GM19467 (cell line): Measurements from ENCODE around the gene COL7A1.
A peak's percentile ranks its signal among the peaks of the same experiment; 100 is the strongest.

Experiments
- ATAC-seq: cut with Tn5 transposase; IDR thresholded peaks from one replicate; pipeline ENCODE4 v1.9.1; 2021; ENCODE audit warnings: mild to moderate bottlenecking, moderate library complexity; ENCODE audit not compliant: unreplicated experiment

COL7A1 gene

DNA sequence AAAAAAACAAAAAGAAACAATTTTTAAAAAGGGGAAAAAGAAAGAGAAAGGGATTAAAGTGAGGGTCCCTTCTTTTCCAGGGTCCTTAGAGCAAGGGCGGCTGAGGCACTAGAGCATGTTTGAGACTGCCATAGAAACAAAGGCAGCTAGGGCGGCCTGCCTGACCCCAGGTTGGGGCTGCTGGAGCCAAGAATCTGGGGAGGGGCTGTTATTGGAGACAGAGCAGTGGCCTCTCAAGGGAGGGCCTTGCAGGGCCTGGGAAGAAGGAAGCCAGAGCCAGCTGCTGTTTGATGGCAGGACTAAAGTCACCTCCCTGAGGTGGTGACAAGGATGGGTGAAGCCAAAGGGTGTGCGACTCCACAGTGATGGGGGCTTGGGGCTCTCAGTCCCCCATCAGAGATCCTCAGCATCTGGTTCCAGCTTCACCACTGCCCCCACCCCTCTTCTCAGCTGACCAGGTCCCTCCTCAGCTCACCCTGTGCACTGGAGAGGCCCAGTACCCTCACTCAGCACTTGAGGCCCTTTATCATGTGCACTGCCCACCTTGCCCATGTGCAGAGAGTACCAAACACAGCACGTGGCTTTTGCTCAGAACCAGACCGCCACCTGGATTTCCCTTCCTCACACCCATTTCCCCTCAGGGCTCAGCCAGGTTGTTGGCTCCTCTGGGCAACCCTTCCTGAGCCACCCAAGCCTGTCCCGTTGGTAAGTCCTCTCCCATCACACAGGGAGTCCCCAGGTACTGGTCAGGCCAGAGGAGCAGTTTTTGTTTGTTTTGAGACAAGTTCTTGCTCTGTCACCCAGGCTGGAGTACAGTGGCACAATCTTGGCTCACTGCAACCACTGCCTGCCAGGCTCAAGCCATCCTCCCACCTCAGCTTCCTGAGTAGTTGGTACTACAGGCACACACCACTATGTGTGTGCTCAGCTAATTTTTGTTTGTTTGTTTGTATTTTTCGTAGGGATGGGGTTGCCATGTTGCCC lies 24.7 kb upstream of the COL7A1 start:
- ATAC-seq: no peak

DNA sequence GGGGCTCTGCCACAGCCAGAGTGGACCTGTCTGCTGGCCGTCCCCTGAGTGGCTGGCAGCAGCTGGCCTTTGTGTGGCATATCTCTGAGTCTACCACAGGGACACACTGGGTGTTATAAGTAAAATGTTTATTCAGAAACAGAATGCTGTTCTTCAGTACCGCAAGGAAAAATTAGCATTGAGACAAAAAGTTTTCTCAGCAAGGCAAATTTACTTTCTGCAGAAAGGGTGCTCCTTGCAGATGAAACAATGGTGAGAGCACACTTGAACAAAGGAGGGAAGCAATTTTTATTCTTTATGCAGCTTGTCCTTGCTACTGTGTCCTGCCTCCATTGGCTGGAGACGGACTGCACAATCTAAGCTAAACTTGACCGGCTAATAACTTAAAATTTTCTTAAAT lies 22.4 kb upstream of the COL7A1 start:
- ATAC-seq: no peak

DNA sequence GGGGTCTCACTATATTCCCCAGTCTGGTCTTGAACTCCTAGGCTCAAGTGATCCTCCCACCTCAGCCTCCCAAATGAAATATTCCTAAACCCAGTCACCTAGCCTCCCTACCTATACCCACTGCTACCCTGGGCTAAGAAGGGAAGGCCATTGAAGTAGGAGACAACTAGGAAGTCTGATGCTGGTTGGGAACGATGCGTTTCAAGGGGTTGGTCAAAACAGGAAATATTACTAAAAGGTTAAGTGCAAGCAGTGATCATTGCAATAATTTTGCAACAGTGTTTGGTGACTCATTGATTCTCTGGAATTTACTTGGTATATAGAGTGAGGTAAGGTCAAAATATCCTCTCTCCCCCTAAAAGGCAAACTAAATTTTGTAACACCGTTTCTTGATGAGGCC lies 18.9 kb upstream of the COL7A1 start:
- no peak for ATAC-seq

DNA sequence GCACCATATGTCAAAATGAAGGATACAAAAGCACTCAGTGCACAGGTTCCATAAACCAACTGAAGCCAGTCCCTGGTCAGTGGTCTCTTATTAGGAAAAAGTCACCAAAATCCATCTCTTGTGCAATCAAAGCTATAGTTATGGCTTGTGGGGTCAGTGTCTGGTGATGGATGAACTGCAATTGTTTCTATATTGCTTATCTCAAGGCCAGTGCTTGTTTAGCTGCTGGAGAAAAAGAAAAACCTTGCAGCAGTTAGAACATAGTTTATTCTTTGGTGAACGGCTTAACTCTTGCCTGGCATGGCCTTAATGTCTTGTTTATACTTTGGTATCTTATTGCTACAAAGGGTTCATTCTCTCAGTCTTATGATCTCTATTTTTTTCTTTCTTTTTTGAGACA lies 17.2 kb upstream of the COL7A1 start:
- no peak for ATAC-seq

DNA sequence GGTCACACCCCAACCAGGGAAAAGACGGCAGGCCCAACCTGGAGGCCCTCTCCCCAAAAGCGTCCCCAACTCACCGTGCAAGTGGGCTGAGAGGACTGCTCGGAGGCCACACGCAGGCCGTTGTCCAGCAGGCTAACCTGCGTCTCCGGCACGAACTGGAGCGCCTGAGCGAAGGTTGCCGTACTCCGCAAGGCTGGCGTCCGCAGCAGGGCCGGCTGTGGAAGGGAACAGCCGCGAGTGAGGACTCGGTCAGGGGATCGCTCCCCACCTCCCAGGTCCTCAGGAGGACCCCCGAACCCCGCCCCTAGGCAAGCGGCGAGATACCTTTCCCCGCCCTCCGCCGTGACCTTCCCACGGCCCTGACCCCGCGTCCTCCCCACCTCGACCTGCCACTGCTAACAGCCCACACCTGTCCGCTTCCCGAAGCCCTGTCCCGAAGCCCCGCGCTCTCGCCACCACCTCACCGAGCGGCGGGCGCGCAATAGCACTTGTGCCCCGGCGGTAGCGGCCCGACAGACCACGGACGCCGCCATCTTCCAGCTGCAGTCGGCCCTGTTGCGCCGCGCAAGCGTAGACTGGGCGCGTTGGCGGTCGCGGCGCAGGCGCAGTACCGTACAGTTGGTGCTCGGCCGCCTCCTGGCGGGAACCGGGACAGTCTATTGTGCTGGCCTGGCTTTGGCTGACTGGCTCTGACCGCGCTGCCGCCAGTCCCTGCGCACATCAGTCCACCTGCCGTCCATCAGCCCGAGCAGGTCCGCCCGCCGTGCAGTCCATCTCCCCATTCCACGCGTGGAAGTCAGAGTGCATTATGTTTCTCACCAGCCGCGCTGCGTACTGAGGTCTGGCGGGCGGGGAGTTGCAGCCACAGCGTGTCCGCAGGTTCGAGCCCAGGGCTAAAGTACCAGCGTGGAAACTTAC lies 14.2 kb upstream of the COL7A1 start, which contains the start of gene UQCRC1:
Gene UQCRC1 (minus strand): TSS at position 559 of the 918 bp plus-strand sequence. CDS start 26 bp downstream, at position 533.
- peak; percentile 91 for ATAC-seq

DNA sequence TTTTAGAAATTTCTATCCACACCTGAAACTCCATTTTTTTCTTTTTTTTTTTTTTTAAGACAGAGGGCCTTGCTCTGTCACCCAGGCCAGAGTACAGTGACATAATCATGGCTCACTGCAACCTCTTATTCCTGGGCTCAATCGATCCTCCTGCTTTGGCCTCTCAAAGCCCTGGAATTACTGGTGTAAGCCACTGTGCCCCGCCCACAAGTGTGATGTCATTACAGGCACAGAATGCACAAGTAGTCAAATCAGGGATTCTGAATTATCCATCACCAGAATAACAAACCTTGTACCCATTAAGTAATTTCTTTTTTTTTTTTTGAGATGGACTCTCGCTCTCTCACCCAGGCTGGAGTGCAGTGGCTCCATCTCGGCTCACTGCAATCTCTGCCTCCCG lies 12.4 kb upstream of the COL7A1 start:
- ATAC-seq: no peak

DNA sequence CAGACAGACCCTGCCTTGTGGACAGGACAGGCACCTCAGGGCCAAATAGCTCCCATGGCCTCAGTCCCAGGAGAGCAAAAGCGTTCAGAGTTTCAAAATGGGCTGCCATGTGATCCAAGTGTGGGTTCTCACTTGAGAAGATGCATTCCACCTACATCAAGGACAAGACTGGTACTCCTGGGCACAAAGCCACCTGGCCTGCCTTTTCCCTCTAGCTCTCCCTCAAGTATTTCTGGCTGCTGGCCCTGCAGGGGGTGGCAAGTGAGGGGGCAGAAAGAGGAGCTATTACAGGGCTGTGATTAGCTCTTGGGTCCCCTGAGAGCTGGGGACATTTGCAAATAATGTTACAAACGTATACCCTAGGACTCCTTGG lies 6.5 kb upstream of the COL7A1 start:
- no peak for ATAC-seq

DNA sequence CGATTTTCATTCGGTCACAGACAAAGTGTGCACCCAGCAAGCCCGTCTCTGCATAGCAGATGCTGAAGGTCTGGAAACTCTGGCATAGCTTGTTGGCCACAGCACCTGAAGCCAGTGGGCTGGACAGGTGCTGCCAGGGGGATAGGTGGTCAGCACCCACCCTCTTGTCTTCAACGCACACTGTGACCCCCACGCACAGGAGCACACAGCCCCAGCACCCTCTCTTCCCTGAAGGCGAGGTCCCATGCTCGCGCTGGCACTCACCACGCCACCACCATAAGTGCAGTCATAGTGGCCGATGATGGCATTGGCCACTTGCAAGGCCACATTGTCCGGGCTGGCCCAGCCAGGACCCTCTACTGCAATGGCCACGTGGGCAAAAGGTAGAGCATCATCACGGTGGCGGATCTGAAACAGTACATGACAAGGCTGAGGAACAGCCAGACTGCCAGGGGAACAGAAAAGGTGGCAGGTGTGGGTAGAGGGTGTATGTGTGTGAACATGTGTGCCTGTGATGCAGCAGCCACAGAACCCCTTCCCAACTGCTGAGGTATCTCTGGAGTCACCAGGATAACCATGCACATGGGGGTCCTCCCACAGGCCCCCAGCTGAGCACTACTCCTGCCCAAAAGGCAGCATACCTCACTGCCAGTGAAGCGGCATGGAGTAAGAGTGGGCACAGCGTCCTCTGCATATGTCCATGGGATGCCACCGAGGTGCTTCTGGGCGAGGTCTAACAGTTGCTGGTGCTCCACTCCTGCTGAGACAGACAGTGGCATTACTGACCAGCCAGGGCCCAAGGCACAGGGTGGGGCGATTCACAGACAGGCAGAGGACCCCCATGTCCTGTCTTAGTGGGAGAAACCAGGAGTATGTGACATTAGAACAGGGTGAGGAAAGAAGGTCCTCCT lies 5.8 kb upstream of the COL7A1 start:
- no peak for ATAC-seq

DNA sequence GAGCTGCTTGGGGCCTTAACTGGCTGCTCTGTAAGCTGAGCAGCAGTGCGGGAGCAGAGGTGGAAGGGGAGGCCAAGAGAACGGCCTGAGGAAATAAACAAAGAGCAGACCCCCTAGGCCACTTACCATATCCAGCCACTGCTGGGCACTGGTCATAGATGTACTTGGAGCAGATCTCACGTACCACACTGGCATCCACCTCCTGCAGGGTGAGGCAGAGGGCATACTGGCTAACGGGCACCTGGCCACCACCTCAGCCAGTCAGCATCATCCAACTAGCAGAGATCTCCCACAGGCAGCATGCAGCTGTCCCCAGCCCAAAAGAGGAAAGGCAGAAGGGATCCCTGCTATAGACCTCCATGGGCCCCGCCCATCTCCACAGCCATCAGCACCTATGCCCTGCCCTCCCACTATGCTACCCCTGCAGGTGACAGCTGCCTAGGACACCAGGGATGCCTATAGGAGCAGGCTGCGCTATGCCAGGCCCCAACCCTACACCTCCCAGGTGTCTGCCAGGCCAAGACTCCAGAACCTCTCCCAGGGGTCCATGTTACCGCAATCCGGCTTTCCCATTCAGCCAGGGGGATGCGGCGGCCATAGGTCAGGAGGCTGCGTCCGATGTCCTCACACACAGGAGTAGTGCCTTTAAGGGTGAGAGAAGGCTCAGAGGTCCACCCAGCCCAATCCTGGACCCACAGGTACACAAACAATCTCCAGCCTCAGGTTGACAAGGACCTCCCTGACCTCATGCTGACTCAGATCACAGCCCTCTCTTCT lies 4.6 kb upstream of the COL7A1 start:
- no peak for ATAC-seq

DNA sequence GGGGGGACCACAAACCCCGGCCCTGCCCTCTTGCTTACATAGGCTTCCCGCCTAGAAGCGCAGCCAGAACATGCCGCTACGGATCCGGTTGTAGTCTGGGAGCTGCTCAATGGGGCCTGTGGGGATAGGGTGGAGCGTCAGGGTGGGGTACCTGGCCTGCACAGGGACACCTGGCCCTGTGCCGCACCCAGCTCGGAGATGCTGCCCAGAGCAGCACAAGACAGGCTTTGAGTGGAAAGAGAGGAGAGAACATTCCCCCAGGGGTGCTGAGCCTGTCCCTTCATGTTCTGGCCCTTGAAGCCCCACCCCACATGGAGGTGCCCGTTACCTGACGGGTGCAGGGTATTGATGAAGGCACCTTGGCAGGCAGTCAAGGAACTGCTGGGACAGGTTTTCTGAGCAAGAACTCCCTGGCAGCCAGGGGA lies 4.0 kb upstream of the COL7A1 start:
- ATAC-seq: no peak

DNA sequence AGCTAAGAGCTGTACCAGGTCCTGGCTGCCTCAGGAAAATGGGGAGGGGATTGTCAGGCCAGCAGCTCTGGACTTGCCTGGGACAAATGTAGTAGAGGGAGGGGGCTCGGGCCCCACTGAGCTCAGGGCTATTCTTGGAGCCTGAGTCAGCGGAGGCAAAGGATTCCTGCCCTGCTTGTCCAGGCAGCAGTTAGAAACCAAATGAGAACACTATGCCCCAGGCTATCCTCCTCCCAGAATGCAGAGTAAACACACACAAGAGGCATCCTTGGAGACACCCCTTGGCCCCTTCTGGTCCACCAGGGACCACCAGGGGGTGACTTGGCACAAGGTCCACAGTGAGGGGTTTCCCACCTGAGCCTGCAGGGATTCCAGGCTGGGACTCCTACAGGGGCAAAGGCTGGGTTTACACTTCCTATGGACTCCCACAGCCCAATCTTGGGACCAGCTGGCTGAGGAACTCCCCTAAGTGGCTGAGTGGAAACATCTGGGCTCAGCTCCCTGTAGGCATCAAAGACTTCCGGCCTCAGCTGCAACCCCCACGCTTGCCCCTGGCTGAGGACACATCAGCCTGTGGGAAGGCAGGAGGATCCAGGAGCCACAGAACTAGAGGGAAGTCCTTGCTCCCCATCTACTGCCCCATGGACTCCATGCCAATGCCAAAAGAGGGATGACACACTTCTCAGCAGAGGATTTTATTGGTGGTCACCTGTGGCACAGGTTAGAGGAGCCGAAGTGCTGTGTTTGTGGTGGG lies 3.4 kb upstream of the COL7A1 start:
- ATAC-seq: no peak

DNA sequence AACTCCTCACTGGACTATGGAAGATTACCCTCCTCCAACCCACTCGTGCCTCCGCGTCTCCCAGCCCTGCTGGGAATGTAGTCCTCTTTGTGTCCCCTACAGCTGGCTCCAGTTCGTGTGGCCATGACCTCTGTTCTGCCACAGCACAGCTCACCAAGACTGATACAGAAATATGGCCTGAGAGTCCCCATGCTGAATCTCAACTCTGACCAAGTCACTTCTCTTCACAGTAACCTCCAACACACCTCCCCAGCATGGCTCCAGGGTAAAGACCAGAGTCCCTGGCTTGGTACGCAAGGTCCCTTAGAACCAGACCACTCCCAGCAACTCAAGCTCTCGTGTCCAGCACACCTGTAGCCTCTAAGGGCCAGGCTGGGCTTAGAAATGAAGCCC lies 2.3 kb upstream of the COL7A1 start:
- ATAC-seq: no peak

DNA sequence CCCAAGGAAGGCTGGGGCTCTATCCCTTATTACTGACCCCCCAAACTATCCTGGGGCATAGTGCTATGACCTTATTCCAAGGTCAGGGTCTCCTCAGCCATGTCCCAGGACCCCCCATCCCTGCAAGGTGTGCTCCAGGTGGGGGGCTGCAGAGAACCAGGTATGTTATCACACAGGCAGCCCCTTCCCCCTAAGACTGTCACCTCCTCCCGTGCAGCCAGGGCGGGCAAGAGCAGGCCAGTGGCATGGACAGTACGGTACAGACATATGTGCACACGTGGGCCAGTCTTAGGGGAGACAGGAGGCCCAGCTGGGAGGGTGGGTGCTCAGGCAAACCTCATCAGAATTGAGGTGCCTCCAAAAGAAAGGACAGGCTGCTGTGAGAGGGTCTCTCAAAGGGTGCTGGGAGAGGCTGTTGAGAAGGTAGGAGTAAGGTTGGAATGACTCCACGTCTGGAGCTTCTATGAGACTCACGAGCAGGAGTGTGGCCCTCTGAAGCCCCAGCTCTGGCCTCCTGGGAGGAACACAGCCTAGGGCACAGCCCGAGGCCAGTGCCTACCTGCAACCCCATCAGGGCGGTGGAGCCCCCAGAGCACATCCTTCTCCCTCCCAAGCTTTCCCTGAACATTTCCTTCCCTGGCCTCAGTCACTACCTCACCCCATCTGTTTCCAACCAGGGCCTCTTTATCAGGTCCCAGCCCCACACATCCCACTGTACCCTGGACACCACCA lies 1.7 kb upstream of the COL7A1 start:
- ATAC-seq: no peak

DNA sequence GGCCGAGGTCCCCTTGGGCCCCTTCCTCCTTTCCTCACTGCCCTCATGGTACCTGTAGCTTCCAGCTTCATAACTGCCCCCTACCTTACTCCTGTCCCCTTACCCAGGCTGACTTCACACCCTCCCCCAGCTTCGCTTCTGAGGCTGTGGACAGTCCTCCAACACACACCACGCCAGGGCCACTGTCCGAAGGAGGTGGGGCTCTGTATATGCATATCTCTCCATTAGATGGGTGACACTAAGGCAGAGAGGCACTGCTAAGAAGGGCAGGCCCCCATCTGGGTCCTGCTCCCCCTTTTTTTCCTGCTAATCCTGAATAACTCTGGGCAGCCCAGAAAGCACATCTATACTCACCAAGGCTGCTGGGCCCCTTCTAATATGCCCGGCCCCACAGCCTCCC lies 1.0 kb upstream of the COL7A1 start:
- no peak for ATAC-seq

DNA sequence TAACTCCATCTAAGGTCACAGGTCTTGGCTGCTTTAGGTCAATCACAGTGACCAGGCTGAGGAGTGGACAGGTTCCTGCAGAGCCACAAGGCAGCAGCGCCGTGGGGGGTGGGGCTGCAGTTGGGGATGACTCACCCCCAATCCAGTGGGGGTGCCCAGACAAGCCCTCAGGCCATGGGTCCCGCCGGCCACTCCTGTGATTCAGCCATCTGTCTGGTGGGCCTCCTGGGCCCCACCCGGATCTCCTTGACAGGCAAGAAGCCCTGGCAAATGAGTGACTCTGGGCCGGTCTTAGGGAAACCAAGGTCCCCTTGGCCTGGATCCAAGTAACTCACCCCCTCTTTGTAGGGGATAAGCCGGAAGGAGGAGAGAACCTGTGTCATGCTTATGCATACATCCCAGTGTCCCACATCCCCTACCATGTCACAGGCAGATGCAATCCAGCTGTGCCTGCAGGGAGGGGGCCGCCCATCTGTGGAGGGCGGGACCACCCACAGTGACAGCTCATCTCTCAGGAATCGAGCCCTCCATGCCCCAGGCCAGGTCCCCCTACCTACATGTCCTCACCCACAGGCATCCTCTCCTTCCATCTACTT lies 495 bp upstream of the COL7A1 start:
- no peak for ATAC-seq

DNA sequence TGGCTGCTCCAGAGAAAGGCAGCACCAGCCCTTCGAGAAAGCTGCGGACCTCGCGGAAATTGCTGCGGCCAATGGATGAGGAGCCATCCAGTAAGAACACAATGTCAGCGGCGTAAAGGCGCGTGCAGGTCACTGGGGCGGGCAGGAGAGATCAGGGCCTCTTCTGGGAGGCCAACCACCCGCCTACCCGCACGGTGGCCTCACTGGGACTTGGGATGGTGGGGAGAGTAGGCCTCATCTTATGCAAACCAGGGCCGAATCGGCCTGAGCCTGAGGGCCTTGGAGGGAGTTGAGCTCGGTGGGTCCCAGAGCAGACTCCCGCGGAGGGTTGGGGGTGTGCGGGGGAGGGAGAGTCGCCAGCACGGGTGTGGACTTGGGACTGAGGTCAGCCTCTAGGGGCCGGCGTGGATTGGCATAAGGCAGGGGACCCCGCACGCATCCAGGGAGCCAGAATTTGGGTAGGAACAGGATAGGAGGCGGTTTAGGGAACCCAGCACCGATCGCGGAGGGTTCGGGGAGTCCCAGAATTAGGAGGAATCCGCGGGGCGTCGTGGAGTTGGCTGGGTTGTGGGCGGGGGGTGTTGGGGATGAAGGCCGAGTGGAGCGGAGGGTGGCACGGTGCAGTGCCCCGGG lies 596 bp downstream of the COL7A1 start:
- ATAC-seq: no peak

DNA sequence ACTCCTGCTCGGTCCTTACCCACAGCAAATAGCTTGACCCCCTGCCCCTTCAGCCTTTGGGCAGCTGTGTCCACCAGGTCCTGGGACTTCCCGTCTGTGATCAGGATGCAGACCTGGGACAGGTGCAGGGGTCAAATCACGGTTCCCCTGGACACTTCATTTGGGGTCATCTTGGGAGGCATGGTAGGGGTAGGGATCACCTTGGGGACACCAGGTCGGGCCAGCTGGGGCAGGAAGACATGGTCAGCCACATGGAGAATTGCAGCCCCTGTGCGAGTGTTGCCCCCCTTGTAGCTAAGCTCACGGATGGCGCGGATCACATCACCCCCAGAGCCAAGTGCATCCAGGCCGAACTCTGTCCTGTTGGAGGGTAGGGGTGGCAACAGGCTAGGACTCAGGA lies 1.8 kb downstream of the COL7A1 start:
- no peak for ATAC-seq
